ENCODE measurements around the gene CYB5R4. TPM values are rescaled to one million over a fixed set of nuclear protein-coding genes. Genes with fewer than 3 reads are reported as not detected.
"Not testable (repeated sequence)": the region's sequence is repeated elsewhere in the genome, so short reads cannot be mapped to it uniquely, and the experiment has no call there.

CYB5R4 gene
- total and polyA plus RNA-seq, 2 of the 13 experiments (the other 11 are each of a cell fraction or from before 2014, with no cell fraction given) = 5.3 to 26.1 TPM

DNA sequence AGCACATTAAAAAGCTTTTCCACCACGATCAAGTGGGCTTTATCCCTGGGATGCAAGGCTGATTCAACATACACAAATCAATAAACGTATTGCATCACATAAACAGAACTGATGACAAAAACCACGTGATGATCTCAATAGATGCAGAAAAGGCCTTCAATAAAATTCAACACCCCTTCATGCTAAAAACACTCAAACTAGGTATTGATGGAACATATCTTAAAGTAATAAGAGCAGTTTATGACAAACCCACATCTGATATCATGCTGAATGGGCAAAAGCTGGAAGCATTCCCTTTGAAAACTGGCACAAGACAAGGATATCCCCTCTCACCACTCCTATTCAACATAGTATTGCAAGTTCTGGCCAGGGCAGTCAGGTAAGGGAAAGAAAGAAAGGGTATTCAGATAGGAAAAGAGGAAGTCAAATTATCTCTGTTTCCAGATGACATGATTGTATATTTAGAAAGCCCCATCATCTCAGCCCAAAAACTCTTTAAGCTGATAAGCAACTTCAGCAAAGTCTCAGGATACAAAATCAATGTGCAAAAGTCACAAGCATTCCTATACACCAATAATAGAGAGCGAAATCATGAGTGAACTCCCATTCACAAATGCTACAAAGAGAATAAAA is 86.8 kb downstream of the CYB5R4 start:
- H3K4me2 ChIP-seq (ENCODE audit: low read depth, low read length); H2AFZ ChIP-seq (ENCODE audit: low read length); ATAC-seq; H3K9ac ChIP-seq (ENCODE audit: insufficient read depth, low read depth, low read length); H3K4me3 ChIP-seq (replicated peaks in 1 of 3; ENCODE audit: insufficient read depth in 1 of 3, low read depth in 2 of 3, low read length in 3 of 3); H4K20me1 ChIP-seq (ENCODE audit: insufficient read depth, low read length); DNase-seq (ENCODE audit: low spot score); POLR2A ChIA-PET; FAIRE-seq; intact Hi-C loops (cut with micrococcal nuclease; ENCODE audit: unreplicated experiment); in situ Hi-C loops (cut with HindIII; ENCODE audit: extremely low pct_ligation_motif_present, low pct_unique_long_range_greater_than_20kb); H3K9me3 ChIP-seq (ENCODE audit: low read length); H3K79me2 ChIP-seq (ENCODE audit: insufficient read depth, low read length); BruUV-seq (replicated peaks); H3K4me1 ChIP-seq (ENCODE audit: insufficient read depth, low read length); CTCF ChIA-PET (ENCODE audit: low intra/inter-chr PET ratio, low total read pairs); H3K36me3 ChIP-seq (replicated peaks in 1 of 2; ENCODE audit: control insufficient read depth in 1 of 2, insufficient read depth in 2 of 2, low read length in 2 of 2); H3K27me3 ChIP-seq (ENCODE audit: control insufficient read depth in 1 of 2, insufficient read depth in 2 of 2, low read length in 2 of 2); H3K27ac ChIP-seq (ENCODE audit: extremely low read length, insufficient read depth, low read length): not testable (repeated sequence)
- 77% methylated on average over 4 of the region's 4 CpGs for WGBS (ENCODE audit: low lambda C conversion rate)

DNA sequence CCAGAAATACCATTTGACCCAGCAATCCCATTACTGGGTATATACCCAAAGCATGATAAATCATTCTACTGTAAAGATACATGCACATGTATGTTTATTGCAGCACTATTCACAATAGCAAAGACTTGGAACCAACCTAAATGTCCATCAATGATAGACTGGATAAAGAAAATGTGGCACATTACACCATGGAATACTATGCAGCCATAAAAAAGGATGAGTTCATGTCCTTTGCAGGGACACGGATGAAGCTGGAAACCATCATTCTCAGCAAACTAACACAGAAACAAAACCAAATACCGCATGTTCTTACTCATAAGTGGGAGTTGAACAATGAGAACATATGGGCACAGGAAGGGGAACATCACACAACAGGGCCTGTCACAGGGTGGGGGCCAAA is 88.5 kb downstream of the CYB5R4 start:
- CTCF ChIA-PET (ENCODE audit: low intra/inter-chr PET ratio, low total read pairs); H2AFZ ChIP-seq (ENCODE audit: low read length); H3K27me3 ChIP-seq (ENCODE audit: control insufficient read depth in 1 of 2, insufficient read depth in 2 of 2, low read length in 2 of 2); in situ Hi-C loops (cut with HindIII; ENCODE audit: extremely low pct_ligation_motif_present, low pct_unique_long_range_greater_than_20kb); DNase-seq (ENCODE audit: low spot score); intact Hi-C loops (cut with micrococcal nuclease; ENCODE audit: unreplicated experiment); H3K9me3 ChIP-seq (ENCODE audit: low read length); H3K27ac ChIP-seq (ENCODE audit: extremely low read length, insufficient read depth, low read length); ATAC-seq; H3K4me1 ChIP-seq (ENCODE audit: insufficient read depth, low read length); FAIRE-seq; H3K9ac ChIP-seq (ENCODE audit: insufficient read depth, low read depth, low read length); H3K4me3 ChIP-seq (replicated peaks in 1 of 3; ENCODE audit: insufficient read depth in 1 of 3, low read depth in 2 of 3, low read length in 3 of 3); POLR2A ChIA-PET; BruUV-seq (replicated peaks); H4K20me1 ChIP-seq (ENCODE audit: insufficient read depth, low read length); H3K36me3 ChIP-seq (replicated peaks in 1 of 2; ENCODE audit: control insufficient read depth in 1 of 2, insufficient read depth in 2 of 2, low read length in 2 of 2); H3K79me2 ChIP-seq (ENCODE audit: insufficient read depth, low read length); H3K4me2 ChIP-seq (ENCODE audit: low read depth, low read length): not testable (repeated sequence)
- WGBS (ENCODE audit: low lambda C conversion rate) = 71% methylated on average over 2 of the region's 2 CpGs

DNA sequence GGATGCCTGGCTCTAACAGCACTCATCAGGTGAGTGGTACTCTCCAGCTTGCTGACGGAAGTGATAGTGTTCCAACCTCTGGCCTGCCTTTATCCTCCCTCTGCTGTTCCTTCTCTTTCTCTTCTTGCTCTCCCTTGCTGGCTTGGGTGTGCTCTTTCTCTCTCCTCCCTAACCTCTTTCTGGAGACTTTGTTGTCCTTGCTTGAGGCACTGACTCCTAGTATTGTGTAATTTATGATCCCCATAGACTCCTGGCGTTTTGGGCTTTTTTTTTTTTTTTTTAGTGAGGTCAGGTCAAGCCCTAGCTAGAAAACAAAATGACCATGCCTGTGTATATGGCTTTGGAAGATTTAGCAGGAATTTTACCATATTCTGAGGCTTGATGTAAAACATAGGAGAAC is 89.4 kb downstream of the CYB5R4 start:
- DNase-seq (ENCODE audit: low spot score) (no peak), FAIRE-seq (no peak), ATAC-seq (no peak)
- Histone ChIP-seq H3K9ac (ENCODE audit: insufficient read depth, low read depth, low read length) (no peak overlapping the region), H4K20me1 (ENCODE audit: insufficient read depth, low read length) (no peaks in the 10 kb centered on the region), H3K9me3 (ENCODE audit: low read length) (no peaks in the 10 kb centered on the region), H3K27me3 (ENCODE audit: control insufficient read depth in 1 of 2, insufficient read depth in 2 of 2, low read length in 2 of 2) (no peaks in the 10 kb centered on the region), H2AFZ (ENCODE audit: low read length) (no peak overlapping the region), H3K4me2 (ENCODE audit: low read depth, low read length) (no peak overlapping the region), H3K27ac (ENCODE audit: extremely low read length, insufficient read depth, low read length) (no peak overlapping the region), H3K4me3 (replicated peaks in 1 of 3; ENCODE audit: insufficient read depth in 1 of 3, low read depth in 2 of 3, low read length in 3 of 3) (no peak overlapping the region), H3K36me3 (replicated peaks in 1 of 2; ENCODE audit: control insufficient read depth in 1 of 2, insufficient read depth in 2 of 2, low read length in 2 of 2) (no peaks in the 10 kb centered on the region), H3K4me1 (ENCODE audit: insufficient read depth, low read length) (no peaks in the 10 kb centered on the region), H3K79me2 (ENCODE audit: insufficient read depth, low read length) (no peaks in the 10 kb centered on the region)
- WGBS (ENCODE audit: low lambda C conversion rate) = 56% methylated on average over 2 of the region's 2 CpGs
- in situ Hi-C loops (cut with HindIII; ENCODE audit: extremely low pct_ligation_motif_present, low pct_unique_long_range_greater_than_20kb) = no loop called here
- CTCF ChIA-PET (ENCODE audit: low intra/inter-chr PET ratio, low total read pairs) = no interaction called here
- POLR2A ChIA-PET = no interaction called here
- BruUV-seq (replicated peaks) = no TSS peak
- intact Hi-C loops (cut with micrococcal nuclease; ENCODE audit: unreplicated experiment) = no loop called here
- TF ChIP-seq ZNF253 (CRISPR knock-in tag; IDR thresholded peaks at IDR 0.05; ENCODE audit: borderline replicate concordance) (no peak), ZNF138 (CRISPR knock-in tag; IDR thresholded peaks at IDR 0.05; ENCODE audit: low read depth) (no peak), SNRNP70 (IDR thresholded peaks at IDR 0.05; ENCODE audit: low read depth, low read length) (no peak), JDP2 (CRISPR knock-in tag; IDR thresholded peaks at IDR 0.05; ENCODE audit: borderline replicate concordance) (no peak), ZBTB20 (CRISPR knock-in tag; IDR thresholded peaks at IDR 0.05; ENCODE audit: borderline replicate concordance, low read depth) (no peak), CBX2 (IDR thresholded peaks at IDR 0.05; ENCODE audit: low read depth, low read length) (no peak), CBX2 (CRISPR knock-in tag; IDR thresholded peaks at IDR 0.05; ENCODE audit: low read depth) (no peak), MED13 (CRISPR knock-in tag; IDR thresholded peaks at IDR 0.05) (no peak)

Data from HepG2 (cell line).